ENCODE measurements around the gene DGCR8. TPM values are rescaled to one million over a fixed set of nuclear protein-coding genes. Genes with fewer than 3 reads are reported as not detected.

The DGCR8 gene
- total RNA-seq, 1 donor from 2014 or later, result 29.5 TPM

DNA sequence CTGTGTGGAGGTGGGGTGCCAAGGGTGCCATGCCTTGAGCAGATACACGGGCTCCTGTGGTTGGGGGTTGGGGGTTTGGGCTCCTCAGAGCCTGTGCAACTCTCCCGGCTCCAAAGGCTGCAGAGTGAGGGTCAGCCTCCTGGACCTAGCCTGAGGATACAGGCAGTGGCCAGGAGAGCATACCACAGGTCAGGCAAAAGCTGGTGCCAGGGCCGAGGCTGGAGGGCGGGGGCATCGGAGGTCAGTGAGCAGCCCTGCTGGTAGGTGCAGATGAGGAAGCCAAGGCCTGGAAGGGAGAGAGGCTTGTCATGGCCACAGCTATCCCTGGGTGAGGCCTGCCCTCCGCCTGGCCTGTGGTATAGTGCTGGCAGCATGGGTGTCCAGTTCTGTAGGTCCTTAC lies 25.6 kb upstream of the DGCR8 start:
- no peak overlapping the region for H3K4me3 ChIP-seq
- no peaks in the 10 kb centered on the region for H3K9me3 ChIP-seq
- H3K27ac ChIP-seq, result no peak overlapping the region
- ATAC-seq (no peak), DNase-seq (no peak)
- H3K27me3 ChIP-seq (ENCODE audit: low read depth), result no peaks in the 10 kb centered on the region
- TF ChIP-seq, protein P1, sequence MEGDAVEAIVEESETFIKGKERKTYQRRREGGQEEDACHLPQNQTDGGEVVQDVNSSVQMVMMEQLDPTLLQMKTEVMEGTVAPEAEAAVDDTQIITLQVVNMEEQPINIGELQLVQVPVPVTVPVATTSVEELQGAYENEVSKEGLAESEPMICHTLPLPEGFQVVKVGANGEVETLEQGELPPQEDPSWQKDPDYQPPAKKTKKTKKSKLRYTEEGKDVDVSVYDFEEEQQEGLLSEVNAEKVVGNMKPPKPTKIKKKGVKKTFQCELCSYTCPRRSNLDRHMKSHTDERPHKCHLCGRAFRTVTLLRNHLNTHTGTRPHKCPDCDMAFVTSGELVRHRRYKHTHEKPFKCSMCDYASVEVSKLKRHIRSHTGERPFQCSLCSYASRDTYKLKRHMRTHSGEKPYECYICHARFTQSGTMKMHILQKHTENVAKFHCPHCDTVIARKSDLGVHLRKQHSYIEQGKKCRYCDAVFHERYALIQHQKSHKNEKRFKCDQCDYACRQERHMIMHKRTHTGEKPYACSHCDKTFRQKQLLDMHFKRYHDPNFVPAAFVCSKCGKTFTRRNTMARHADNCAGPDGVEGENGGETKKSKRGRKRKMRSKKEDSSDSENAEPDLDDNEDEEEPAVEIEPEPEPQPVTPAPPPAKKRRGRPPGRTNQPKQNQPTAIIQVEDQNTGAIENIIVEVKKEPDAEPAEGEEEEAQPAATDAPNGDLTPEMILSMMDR (IDR thresholded peaks at IDR 0.05), result no peak
- no peaks in the 10 kb centered on the region for H3K4me1 ChIP-seq
- peaks cover 95% of the 10 kb centered on the region for H3K36me3 ChIP-seq
- intact Hi-C loops (cut with DNase I), result no loop called here

DNA sequence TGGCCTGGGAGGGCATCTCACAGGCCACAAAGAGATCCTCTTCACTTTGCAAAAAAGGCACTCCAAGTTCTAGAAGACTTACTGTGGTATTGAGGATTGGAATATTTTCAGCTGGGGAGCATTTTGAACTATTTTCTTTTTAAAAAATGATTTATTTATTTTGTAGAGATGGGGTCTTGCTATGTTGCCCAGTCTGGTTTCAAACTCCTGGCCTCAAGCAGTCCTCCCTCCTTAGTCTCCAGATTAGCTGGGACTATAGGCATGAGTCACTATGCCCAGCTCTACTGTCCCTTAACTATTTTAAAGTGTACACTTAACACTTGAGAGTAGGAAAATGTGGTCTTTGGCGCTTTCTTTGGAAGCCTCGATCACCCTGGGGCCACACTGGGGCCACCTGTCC lies 24.9 kb upstream of the DGCR8 start:
- Histone ChIP-seq H3K4me1 (no peaks in the 10 kb centered on the region), H3K27ac (no peak overlapping the region), H3K27me3 (ENCODE audit: low read depth) (no peaks in the 10 kb centered on the region), H3K9me3 (no peaks in the 10 kb centered on the region), H3K4me3 (no peak overlapping the region), H3K36me3 (peaks cover 90% of the 10 kb centered on the region)
- intact Hi-C loops (cut with DNase I), result no loop called here
- ATAC-seq (no peak), DNase-seq (no peak)
- TF ChIP-seq, protein P1 (IDR thresholded peaks at IDR 0.05), result no peak

DNA sequence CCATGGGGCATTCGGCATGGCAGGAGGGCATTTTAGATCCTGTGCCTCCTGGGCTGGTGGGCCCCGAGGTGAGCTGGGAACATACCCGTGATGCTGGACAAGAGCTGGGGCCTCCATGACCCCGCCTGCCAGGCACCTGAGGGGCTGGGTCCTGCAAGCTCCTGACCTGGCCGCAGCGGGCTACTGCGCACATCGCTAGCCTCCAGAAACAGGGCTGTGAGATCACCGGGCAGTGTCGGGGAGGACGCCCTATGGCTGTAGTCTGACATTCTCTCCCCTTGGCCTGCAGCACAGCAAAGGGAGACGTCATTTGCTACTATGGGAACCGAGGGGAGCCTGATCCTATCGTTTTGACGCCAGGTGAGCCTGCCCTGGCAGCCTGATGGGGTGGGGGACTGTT lies 24.4 kb upstream of the DGCR8 start:
- Histone ChIP-seq H3K36me3 (peaks cover 94% of the 10 kb centered on the region), H3K27me3 (ENCODE audit: low read depth) (no peaks in the 10 kb centered on the region), H3K4me1 (no peaks in the 10 kb centered on the region), H3K4me3 (no peak overlapping the region), H3K27ac (no peak overlapping the region), H3K9me3 (no peaks in the 10 kb centered on the region)
- TF ChIP-seq, protein P1 (IDR thresholded peaks at IDR 0.05), result no peak
- DNase-seq, result no peak
- intact Hi-C loops (cut with DNase I), result no loop called here
- ATAC-seq, result no peak

DNA sequence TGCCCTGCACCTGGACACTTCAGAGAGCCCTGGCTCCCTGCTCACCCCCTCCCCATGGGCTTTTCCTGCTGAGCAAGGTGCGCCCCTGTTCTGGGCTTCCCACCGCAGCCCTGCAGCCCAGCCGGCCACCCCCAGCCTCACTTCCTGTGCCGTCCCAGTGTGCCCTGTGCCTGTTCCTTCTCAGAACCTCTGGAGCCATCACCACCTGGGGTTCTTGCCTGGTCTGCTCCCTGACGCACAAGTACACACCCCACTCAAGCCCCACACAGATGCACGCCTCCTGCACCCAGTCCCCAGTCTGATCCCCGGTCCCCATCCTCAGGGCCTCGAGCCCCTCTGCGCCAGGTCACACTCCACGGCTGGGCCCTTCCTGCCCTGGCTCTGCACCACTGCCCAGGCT lies 23.9 kb upstream of the DGCR8 start:
- intact Hi-C loops (cut with DNase I), result no loop called here
- peaks cover 94% of the 10 kb centered on the region for H3K36me3 ChIP-seq
- no peak for ATAC-seq

DNA sequence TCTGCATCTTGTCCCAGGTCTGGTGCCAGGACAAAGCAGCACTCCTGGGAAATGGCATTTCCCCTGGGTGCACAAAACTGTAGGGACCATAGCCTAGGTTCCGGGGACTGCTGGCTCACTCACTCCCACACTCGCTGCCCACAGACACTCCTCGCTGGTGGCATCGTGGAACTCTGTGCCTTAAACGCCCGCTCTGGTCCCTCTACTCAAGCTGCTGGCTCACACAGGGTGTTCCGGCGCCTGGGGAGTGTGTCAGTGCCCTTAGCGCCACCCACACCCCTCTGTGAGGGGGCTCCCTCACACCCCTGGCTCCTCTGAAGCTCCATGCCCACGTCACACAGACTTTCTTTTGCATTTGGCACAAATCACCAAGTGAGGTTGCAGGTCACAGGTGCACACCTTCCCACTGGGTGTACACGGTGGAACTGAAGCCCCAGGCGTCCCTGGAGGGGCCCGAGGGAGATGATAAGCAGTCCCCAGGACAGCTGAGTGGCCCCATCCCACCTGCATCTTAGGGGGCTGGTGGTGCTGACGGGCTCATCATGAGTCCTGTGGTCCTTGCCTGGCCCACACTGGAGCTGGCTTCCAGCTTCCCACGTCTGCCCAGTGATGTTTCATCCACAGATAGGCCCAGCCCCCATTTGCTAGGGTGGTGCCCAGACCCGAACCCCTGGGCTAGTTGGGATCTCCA lies 23.2 kb upstream of the DGCR8 start:
- TF ChIP-seq, protein P1 (IDR thresholded peaks at IDR 0.05), result no peak
- no peaks in the 10 kb centered on the region for H3K4me1 ChIP-seq
- ATAC-seq (no peak), DNase-seq (no peak)
- H3K27ac ChIP-seq, result no peak overlapping the region
- peaks cover 94% of the 10 kb centered on the region for H3K36me3 ChIP-seq
- intact Hi-C loops (cut with DNase I), result no loop called here
- no peaks in the 10 kb centered on the region for H3K27me3 ChIP-seq (ENCODE audit: low read depth)
- no peaks in the 10 kb centered on the region for H3K9me3 ChIP-seq
- H3K4me3 ChIP-seq, result no peak overlapping the region

More for the DNA sequence above, 23.9 kb upstream of the DGCR8 start:
- H3K27ac ChIP-seq, result no peak overlapping the region
- no peaks in the 10 kb centered on the region for H3K4me1 ChIP-seq
- DNase-seq, result no peak
- no peak overlapping the region for H3K4me3 ChIP-seq
- no peaks in the 10 kb centered on the region for H3K27me3 ChIP-seq (ENCODE audit: low read depth)
- H3K9me3 ChIP-seq, result no peaks in the 10 kb centered on the region
- TF ChIP-seq, protein P1 (IDR thresholded peaks at IDR 0.05), result no peak
